Stimulated activated naive CD4-positive, alpha-beta T cell (primary cell): Measurements from ENCODE around the gene GARIN5B.
A peak's percentile ranks its signal among the peaks of the same experiment; 100 is the strongest.

Experiments used
- DNase-seq, 6 experiments: peaks; one replicate each; lab custom pipeline; 2025; lab: John Stamatoyannopoulos, UW

GARIN5B gene

DNA sequence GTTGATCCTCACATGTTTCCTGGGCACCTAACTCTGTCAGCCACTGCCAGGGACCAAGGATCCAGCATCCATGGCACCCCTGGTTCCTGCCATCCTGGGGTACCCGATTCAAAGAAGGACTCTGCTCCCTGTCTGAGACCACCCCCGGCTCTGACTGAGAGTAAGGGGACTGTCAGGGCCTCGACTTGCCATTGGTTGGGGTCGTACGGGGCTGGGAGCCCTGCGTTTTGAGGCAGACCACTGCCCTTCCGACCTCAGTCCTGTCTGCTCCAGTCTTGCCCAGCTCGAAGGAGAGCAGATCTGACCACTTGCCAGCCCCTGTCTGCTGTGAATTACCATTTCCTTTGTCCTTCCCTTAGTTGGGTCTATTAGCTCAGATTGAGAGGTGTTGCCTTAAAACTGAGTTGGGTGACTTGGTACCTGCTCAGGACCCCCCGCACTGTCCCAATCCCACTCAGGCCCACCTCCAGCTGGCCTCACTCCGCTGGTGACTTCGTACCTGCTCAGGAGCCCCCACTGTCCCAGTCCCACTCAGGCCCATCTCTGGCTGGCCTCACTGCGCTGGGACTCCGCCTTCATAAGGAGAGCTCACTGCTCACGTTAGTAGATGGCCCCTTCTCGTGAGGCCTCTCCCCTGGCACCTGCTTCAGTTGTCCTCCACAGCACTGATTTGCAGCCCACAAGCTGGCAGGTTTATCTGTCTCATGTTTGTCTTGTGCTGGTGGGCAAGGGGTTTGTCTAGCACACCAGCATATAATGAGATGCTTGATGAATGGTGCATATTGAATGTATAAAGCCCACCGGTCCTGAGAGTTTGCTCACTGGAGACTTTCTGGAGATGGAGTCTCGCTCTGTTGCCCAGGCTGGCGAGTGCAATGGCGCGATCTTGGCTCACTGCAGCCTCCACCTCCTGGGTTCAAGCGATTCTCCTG is 26.6 kb upstream of the GARIN5B start:
- DNase-seq: no peak

DNA sequence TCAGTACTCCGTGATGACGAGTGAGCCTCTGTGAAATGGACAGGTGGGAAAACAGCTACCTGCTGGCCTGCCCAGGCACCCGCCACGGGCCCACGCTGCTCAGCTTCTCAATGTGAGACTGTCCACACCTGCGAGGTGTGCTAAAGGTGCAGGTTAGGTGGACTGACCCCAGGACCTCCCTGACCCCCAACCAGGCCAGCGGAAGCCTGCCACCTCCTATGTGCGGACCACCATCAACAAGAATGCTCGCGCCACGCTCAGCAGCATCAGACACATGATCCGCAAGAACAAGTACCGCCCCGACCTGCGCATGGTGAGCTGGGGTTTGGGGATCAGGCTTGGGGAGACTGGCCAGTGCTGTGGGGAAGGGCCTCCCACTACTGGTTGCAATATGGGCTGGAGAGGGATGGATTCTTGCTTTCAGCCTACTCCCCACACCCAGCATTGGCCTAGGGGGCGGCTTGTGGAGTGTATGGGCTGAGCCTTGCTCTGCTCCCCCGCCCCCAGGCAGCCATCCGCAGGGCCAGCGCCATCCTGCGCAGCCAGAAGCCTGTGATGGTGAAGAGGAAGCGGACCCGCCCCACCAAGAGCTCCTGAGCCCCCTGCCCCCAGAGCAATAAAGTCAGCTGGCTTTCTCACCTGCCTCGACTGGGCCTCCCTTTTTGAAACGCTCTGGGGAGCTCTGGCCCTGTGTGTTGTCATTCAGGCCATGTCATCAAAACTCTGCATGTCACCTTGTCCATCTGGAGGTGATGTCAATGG is 24.9 kb upstream of the GARIN5B start:
- no peak for DNase-seq

DNA sequence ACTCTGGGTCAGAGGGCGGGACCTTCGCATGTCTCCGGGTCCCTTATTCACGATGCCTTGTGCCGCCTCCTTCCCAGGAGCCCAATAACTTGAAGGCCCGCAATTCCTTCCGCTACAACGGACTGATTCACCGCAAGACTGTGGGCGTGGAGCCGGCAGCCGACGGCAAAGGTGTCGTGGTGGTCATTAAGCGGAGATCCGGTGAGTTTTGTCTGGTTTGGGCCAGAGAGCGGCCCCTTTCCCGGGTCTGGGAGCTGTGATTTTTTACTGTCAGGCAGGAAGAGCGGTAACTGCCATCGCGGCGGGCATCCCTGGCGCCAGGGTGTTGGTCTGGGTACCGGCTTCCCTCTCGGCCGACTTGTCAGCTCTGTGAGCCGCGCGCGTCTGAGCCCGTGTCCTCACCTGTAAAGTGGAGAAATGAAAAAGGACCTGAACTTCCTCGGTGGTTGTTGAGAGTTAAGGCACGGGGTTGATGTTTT is 23.5 kb upstream of the GARIN5B start:
- DNase-seq: no peak

DNA sequence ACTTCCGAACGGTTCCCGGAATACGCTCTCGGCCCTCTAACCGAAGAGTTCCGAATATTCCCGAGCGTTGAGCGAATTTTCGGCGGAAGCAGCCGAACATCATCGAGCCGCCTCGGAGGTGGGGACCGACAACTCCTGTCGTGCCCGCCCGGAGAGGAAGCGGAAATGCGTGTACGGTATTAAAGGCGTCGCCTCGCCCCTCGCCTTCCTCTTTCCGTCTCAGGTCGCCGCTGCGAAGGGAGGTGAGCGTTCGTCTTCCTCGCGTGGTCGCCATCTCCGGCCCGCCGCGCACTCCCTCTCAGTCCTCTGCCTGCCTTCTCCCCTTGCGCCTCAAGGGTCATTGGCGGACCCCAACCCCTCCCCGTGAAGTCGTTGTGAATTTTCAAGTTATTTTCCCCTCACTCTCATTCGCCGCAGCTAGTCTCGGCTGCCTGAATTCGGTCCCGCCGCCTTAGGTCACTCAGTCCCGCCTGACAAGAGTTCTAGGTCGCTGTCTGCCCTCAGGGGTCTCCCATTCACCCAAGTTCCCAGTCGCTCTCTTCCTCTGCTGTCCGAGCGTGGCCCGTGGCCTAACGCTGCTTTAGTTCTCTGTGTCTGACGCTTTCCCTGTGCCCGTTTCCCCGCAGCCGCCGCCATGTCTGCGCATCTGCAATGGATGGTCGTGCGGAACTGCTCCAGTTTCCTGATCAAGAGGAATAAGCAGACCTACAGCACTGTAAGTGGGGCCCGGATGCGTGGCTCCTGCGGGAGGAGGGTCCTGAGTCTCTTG is 22.8 kb upstream of the GARIN5B start, which contains the start of gene RPL28:
RPL28 (plus strand) TSS at position 209 of the 769 bp plus-strand sequence; CDS start at position 635, 426 bp downstream.
- DNase-seq: peak; percentile 97 to 100 (median 98)

DNA sequence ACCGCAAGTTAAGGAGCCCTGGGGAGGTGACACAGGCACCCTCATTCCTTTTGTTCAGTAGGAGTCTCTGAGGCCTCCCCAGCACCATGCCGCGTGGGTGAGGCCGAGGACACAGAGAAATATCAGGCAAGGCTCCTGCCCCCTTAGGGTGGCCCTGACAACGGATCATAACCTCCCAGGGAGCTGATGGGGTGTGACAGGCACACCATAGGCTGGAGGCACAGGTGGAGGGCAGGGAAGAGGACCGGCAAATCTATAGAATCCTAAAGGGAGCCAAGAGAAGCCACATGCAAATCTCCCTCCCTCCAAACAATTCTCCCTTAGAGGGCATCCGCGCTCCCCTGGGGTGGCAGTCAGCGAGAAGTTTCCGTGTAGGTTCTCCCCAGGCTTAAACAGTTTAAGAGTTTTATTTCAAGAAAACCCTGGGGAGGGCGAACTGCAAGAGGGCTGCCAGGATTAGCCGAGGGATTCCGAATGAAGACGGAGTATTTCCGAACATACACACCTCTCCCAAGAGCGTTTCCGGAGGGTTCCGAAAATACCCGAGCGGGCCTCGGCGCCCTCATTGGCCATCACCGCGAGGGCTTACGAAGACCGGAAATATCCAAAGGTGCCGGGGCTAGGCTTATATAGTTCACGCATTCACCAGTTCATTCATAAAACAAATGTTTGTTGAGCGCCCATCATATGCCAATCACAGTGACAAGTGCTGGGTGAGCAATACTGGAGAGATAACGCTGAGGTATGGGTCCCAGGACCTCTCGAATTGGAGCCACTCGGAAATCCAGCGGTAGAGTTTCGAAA is 22.1 kb upstream of the GARIN5B start:
- peak; percentile 87 to 100 (median 98) for DNase-seq

DNA sequence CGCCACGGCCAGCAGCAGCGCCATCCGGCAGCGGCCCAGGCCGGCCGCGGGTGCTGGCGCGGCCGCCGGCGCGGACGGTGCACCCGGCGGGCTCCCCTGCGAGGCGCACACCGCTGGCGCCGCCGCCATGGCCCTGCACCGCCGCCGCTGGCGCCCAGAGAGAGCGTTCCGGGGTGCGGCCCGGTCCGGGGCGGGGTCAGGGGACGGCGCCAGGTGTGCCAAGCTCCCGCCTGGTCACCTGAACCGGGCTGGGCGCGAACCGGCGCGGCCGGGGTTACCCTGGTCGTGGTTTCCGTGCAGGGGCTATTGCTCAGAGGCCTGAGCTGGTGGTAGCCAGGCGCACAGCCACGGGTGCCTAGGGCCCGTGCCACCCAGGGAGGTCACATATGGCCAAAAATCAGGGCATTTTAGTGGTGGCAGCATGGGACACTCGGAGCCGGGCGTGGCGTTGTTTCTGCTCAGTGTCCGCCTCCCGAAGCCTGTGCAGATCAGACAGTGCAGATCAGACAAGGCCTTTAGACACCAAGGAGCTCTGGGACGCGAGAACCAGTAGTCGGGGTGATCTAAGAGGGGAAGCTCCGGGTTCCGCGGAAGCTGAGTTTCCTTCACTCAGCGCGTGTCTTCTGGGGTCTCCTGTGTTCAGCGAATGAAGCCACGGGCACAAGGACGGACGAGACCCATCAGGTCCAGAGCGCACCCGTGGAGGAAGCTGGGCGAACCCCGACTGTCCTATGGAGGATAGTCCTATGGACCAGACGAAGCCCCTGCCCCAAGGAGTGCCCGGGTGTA is 21.3 kb upstream of the GARIN5B start, which contains the start of gene TMEM238:
TMEM238 (minus strand) TSS at position 162 of the 789 bp plus-strand sequence; CDS start at position 129, 33 bp downstream.
- peak in 5 of 6 experiments; percentile 31 to 63 (median 48) for DNase-seq

DNA sequence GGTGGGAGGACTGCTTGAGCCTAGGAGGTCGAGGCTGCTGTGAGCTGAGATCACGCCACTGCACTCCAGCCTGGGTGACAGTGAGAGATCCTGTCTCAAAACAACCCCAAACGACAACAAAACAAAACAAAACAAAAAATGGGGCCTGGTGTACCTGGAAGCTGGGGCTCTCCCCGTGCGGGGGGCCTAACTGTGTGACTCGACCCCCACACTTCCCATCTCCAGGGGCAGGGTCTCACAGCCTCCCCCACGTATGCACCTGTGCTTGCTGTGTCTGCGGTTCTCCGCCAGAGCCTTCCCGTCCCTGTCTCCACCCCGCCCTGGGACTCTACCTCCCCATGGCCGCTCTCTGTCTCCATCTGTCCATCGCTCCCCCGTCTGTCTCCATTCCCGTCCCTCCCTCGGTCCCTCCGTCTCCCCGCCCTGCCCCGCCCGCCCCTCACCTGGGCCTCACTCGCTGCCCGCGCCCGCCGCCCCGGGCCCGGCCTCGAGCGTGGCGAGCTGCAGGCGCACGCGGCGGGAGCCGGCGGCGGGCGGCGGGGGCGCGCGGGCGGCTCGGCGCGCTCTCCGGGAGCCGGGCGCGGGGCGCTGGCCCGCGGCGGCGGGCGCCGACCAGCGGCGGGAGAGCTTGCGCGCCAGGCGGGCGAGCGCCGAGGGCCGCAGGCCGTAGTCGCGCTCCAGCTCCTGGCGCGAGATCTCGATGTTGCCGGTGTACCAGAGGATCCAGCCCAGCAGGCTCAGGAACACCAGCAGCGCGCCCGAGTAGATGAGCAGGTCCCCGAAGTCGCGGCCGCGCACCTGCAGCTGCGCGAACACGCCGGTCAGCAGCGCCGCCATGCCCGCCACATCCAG is 20.4 kb upstream of the GARIN5B start:
- DNase-seq: peak in 4 of 6 experiments; percentile 33 to 63 (median 55)

DNA sequence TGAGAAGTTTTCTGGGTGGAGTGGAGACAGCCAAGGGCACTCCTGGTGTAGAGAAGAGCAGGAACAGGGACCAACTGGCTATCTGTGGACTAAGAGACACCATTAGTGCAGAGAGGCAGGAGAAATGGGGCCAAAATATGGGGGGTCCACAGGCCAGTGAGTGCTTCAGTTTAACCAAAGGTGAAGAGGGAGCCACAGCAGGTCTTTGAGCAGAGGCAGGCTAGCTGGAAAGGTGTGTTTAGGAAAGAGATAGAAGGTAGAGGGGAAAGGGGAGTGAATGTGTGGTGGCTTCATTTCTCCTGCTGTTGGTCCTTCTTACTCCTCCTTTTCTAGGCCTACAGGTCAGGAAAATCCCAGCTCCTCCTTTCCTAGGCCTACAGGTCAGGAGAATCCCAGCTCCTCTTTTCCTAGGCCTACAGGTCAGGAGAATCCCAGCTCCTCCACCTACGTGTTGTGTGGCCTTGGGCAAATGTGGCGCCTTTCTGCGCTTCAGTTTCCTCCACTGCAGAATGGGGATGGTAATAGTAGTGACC is 19.5 kb upstream of the GARIN5B start:
- no peak for DNase-seq

DNA sequence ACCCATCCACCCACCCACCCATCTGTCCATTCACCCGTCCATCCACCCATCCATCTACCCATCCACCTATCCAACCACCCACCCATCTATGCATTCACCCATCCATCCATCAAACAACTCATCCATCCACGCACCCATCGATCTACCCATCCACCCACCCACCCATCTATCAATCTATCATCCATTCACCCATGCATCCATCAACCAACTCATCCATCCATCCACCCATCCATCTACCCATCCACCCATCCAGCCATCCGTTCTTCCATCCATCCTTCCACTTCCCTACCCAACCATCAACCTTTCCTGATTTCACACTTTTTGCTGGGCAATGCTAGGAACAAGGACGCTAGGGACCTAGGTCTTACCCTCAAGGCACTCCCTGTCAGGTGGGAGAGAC is 19.0 kb upstream of the GARIN5B start:
- DNase-seq: no peak

DNA sequence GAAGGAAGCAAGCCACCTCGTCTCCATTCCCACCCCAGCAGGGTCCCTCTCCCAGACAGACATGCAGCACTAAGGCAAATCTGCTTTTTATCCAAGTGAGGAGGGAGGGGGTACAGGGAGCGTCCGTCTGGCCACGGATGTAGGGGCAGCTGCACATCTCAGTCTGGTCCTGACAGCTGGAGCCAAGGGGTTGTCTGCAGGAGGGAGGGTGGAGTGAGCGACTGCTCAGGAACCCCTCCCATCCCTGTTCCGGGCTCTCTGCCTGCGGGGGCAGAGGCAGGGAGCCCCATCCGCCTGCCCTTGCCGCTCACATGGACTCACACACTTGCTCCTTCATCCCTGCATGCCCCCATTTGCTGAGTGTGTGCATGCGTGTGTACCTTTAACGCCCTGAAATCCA is 16.1 kb upstream of the GARIN5B start:
- DNase-seq: no peak

DNA sequence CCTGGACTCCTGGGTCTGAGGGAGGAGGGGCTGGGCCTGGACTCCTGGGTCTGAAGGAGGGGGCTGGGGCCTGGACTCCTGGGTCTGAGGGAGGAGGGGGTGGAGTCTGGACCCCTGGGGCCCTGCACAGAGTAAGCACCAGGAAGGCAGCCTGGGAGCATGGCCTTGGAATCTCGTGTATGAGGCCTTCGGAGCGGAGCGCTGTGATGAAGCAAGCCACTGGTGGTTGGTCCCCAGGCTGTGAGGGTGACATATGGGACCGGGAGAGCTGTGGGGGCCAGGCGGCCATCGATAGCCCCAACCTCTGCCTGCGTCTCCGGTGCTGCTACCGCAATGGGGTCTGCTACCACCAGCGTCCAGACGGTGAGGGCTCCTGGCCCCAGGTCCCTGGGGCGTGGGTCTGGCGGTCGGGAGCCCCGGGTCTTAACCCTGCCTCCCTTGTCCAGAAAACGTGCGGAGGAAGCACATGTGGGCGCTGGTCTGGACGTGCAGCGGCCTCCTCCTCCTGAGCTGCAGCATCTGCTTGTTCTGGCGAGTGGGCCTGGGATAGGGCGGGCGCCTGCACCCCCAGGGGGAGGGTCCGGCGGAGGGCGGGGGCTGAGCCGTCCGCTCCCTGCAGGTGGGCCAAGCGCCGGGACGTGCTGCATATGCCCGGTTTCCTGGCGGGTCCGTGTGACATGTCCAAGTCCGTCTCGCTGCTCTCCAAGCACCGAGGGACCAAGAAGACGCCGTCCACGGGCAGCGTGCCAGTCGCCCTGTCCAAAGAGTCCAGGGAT is 14.5 kb upstream of the GARIN5B start:
- no peak for DNase-seq

DNA sequence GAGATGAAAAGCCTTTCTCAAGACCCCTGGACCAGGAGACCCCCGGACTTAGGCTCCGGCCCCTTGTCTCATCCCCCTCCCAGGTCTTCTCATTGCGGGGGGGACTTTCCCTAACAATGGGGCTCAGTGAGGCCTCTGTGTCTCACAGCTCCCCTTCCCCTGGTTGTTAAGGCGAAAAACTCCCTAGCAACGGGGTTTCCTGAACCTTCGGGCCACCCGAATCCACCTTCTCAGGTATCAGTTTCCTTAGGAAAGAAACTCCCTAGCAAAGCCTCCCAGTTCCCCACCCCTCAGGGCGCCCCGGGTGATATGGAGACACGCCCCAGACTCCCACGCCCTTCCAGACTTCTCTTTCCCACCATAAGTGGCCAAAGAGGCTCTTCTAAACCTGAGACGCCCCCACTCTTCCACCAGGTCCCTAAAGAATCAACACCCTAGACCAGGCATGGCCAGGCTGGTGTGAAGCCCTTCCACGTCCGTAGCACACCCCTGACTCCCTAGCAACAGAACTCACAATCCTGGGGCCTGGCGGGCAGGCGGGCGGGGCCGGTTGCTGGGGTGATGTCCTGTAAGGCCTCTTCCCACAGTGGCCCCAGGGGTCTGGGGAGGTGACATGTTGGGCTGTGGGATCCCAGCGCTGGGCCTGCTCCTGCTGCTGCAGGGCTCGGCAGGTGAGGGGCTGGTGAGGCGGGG is 13.3 kb upstream of the GARIN5B start, which contains the start of gene TMEM190:
TMEM190 (plus strand) TSS at position 586 of the 693 bp plus-strand sequence; CDS start at position 614, 28 bp downstream.
- no peak for DNase-seq

DNA sequence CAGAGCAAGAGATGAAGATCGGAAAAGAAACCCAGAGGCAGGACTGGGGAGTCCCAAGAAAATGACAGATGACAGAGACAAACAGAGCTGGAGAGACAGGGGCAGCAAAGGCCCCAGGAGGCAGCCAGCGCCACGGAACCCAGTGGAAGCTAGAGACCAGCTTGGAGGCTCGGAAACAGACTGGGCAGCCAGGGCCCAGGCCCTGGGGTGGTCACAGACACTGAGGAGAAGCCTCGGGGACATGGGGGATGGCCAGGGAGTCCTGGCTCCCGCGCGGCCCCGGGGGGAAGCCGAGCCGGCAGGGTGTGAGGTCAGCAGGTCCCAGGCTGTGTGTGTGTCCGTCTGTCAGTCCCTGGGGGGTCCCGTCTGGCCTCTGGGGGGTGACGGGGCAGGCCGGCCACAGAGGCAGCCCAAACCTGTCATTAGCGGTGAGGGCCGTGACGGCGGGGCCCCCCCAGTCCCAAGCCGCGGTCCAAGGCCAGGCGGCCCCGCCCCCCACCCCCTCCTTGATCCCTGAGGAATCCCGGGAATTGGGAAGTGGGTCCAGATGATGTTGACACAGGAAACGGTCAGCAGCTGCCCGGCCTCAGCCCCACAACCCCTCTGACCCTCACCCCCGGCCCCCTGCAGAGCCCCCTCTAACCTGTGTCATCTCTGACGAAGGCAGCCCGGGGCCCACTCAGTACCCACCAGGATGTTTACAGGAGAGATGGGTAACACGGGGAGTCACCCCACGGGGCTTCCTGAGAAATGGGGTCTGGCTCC is 11.1 kb upstream of the GARIN5B start:
- no peak for DNase-seq

DNA sequence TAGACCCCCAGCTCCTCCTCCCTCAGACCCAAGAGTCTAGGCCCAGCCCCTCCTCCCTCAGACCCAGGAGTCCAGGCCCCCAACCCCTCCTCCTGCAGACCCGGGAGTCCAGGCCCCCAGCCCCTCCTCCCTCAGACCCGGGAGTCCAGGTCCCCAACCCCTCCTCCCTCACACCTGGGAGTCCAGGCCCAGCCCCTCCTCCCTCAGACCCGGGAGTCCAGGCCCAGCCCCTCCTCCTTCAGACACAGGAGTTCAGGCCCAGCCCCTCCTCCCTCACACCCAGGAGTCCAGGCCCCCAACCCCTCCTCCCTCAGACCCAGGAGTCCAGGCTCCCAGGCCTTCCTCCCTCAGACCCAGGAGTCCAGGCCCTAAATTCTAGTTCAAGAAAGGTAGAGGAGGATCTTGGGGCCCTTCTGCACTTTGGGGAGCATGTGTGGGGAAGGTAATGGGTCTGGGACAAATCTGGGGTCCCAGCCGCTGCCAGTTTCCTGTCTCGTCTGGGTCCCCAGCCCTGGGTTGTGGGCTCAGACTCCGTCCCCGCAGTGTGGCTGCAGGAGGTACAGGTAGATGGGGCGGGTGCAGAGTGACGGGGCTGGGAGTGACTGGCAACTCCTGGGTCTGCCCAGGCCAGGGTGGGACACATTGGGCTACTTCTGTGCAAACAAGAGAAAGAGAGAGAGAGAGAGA is 10.4 kb upstream of the GARIN5B start:
- DNase-seq: no peak

DNA sequence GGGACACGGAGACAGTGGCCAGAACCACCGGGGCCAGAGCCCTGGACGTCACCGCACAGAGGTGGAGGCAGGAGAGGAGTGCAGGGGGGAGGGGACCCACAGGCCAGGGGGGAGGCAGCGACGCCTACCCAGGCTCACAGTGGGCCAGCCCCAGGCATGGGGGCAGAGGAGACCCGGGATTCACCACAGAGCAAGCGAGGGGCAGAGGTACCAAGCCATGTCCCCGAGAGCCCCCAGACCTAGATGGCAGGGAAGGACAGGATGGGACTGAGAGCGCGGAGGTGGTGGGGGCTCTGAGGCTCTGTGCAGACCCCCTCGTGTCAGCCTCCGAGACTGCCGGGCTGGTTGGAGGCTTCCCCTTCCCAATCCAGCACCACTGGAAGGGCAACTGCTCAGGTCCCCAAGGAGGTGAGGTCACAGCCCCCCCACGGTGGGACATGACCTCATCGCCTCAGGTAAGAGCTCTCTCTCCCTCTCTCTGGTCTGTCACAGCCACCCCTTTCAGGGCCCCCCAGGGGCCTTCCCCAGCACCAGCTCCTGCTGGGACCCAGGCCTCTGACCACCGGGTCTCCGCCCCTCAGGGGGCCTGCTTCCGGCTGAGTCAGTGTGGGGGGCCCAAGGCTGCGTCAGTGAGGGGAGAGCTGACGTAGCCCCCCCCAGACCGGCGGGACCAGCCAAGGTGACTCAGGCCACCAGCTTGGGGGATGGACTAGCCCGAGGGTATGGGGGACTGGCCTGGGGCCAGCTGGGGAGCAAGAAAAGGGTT is 9.4 kb upstream of the GARIN5B start:
- no peak for DNase-seq
